ENCODE results near the gene ATP6V1F.
"Not testable (repeated sequence)": the region's sequence is repeated elsewhere in the genome, so short reads cannot be mapped to it uniquely, and the experiment has no call there.

The ATP6V1F gene

GRCh38 chr7:128912281-128912680, 49.6 kb downstream of the ATP6V1F start:
- Mint-ChIP-seq H3K36me3 (peaks cover 0 to 2% of the 10 kb centered on the region in 2 donors), H3K4me3 (no peak overlapping the region), H3K27me3 (peaks cover 34 to 45% of the 10 kb centered on the region in 2 donors), H3K9me3 (no peaks in the 10 kb centered on the region), H3K4me1 (peaks cover 36 to 56% of the 10 kb centered on the region in 2 donors), H3K27ac (no peak overlapping the region)
- ATAC-seq (replicated peaks) (no peak), DNase-seq (no peak)

- H3K4me3 Mint-ChIP-seq; ATAC-seq (replicated peaks); H3K27ac Mint-ChIP-seq; DNase-seq; H3K9me3 Mint-ChIP-seq; H3K36me3 Mint-ChIP-seq: not testable (repeated sequence)
- peaks cover 36 to 56% of the 10 kb centered on the region in 2 donors for H3K4me1 Mint-ChIP-seq
- H3K27me3 Mint-ChIP-seq = peaks cover 34 to 42% of the 10 kb centered on the region in 2 donors
Observed at GRCh38 chr7:128912709-128913495, 50.2 kb downstream of the ATP6V1F start.

- H3K27me3 Mint-ChIP-seq = peaks cover 26 to 31% of the 10 kb centered on the region in 2 donors
- no peak for DNase-seq
- peak overlapping the region; percentile 89 for H3K27ac Mint-ChIP-seq
Observed at GRCh38 chr7:128913870-128914565, 51.4 kb downstream of the ATP6V1F start.

GRCh38 chr7:128914566-128915151, 52.0 kb downstream of the ATP6V1F start:
- H3K36me3 Mint-ChIP-seq = no peaks in the 10 kb centered on the region
- H3K27me3 Mint-ChIP-seq = peaks cover 20 to 24% of the 10 kb centered on the region in 2 donors
- peak overlapping the region; percentile 89 for H3K27ac Mint-ChIP-seq
- ATAC-seq (replicated peaks) (peak; percentile 87 to 88), DNase-seq (peak; percentile 63)
- H3K9me3 Mint-ChIP-seq = no peaks in the 10 kb centered on the region
- peak overlapping the region; percentile 56 to 58 for H3K4me3 Mint-ChIP-seq
- peaks cover 33 to 46% of the 10 kb centered on the region in 2 donors for H3K4me1 Mint-ChIP-seq

More at GRCh38 chr7:128913870-128914565, 51.4 kb downstream of the ATP6V1F start:
- ATAC-seq (replicated peaks) = no peak
- Mint-ChIP-seq H3K4me1 (peaks cover 36 to 53% of the 10 kb centered on the region in 2 donors), H3K36me3 (no peaks in the 10 kb centered on the region), H3K4me3 (peak overlapping the region; percentile 58 to 71), H3K9me3 (no peaks in the 10 kb centered on the region)

- ATAC-seq (replicated peaks) (peak; percentile 43 to 46), DNase-seq (no peak)
- peak overlapping the region; percentile 78 to 81 for H3K4me3 Mint-ChIP-seq
- no peaks in the 10 kb centered on the region for H3K36me3 Mint-ChIP-seq
- H3K9me3 Mint-ChIP-seq = no peaks in the 10 kb centered on the region
- peak overlapping the region; percentile 87 for H3K27ac Mint-ChIP-seq
- peaks cover 14 to 19% of the 10 kb centered on the region in 2 donors for H3K27me3 Mint-ChIP-seq
- peaks cover 28 to 41% of the 10 kb centered on the region in 2 donors for H3K4me1 Mint-ChIP-seq
Observed at GRCh38 chr7:128915271-128915819, 52.7 kb downstream of the ATP6V1F start.
